Gastrocnemius medialis (tissue), 4 donors: ENCODE data around the gene STAMBP.

Experiments used
- POLR2A ChIP-seq, 2 donors: fragments of 450-650 bp; IDR thresholded peaks; one replicate each; pipeline ENCODE4 v1.6.1; 2017; ENCODE audit warnings: antibody characterized with exemption in 2 of 2, mild to moderate bottlenecking in 2 of 2, moderate library complexity in 2 of 2
- TF ChIP-seq, protein P1 (sequence below), 5 experiments: fragments of 450-650 bp in 3 of 5; fragments of 200-600 bp in 2 of 5; sonication (generic) in 2 of 5; IDR thresholded peaks in 4 of 5; conservative IDR thresholded peaks in 1 of 5; 1 replicate in 4 of 5; 2 replicates in 1 of 5; pipeline ENCODE4 v1.5.1; 2016 to 2019; ENCODE audit warnings: antibody characterized with exemption in 5 of 5, mild to moderate bottlenecking in 3 of 5, moderate library complexity in 3 of 5

DNA sequence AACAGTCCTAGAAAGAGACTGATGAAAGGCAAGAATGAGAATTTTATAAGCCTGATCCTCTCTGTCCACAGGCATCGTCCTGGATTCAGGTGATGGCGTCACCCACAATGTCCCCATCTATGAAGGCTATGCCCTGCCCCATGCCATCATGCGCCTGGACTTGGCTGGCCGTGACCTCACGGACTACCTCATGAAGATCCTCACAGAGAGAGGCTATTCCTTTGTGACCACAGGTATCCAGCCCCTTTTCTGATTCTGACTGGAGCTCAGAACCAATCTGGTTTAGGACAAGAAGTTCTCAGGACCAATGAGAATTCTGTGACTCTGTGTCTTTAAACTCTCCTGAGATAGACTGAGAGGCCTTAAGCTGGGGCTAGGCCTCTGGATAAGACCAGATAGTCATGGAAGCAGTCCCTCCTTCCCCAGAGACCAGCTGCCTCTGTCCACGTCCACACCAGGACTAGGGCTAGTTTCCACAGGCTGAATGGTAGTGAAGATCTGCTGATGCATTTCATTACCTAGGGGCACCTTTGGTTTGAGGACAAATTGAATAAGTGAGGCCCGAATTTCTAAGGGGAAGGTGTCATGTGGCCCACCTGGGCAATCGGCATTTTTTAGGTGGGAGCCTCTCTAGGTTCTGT is 84.8 kb downstream of the STAMBP start:
- TF ChIP-seq POLR2A (IDR thresholded peaks at IDR 0.05), result no peak
- TF ChIP-seq, protein P1, sequence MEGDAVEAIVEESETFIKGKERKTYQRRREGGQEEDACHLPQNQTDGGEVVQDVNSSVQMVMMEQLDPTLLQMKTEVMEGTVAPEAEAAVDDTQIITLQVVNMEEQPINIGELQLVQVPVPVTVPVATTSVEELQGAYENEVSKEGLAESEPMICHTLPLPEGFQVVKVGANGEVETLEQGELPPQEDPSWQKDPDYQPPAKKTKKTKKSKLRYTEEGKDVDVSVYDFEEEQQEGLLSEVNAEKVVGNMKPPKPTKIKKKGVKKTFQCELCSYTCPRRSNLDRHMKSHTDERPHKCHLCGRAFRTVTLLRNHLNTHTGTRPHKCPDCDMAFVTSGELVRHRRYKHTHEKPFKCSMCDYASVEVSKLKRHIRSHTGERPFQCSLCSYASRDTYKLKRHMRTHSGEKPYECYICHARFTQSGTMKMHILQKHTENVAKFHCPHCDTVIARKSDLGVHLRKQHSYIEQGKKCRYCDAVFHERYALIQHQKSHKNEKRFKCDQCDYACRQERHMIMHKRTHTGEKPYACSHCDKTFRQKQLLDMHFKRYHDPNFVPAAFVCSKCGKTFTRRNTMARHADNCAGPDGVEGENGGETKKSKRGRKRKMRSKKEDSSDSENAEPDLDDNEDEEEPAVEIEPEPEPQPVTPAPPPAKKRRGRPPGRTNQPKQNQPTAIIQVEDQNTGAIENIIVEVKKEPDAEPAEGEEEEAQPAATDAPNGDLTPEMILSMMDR (IDR thresholded peaks at IDR 0.05 in 4 of 5, conservative IDR thresholded peaks at IDR 0.05 in 1 of 5), result no peak
